GM12878 (cell line): Measurements from ENCODE around the gene MBD5. TPM values are rescaled to one million over a fixed set of nuclear protein-coding genes. Genes with fewer than 3 reads are reported as not detected.

Experiments used
- ATAC-seq: fragments of 200-7000 bp; cut with Tn5 transposase; 3 replicates; pipeline ENCODE4 v1.9.1; 2020; ENCODE audit warnings: mild to moderate bottlenecking, moderate library complexity
- BruUV-seq: library from RNA; stranded (reverse); fragments of 400-500 nt; replicated peaks from 2 replicates; lab custom pipeline; 2021; lab: Mats Ljungman, UMichigan
- CTCF ChIA-PET: fragments of 300-600 bp; sonication (Branson Sonifier 250); formaldehyde crosslinking; extraction: SDS; loops from one replicate; lab custom pipeline; 2021; ENCODE audit warnings: inconsistent platforms; lab: Yijun Ruan, JAX
- POLR2A ChIA-PET: fragments of 350-600 bp; formaldehyde crosslinking; extraction: SDS; loops from one replicate; lab custom pipeline; 2021; ENCODE audit warnings: inconsistent platforms; lab: Charles Lee
- RAD21 ChIA-PET: fragments of 300-600 bp; sonication (Branson Sonifier 250); formaldehyde crosslinking; loops from one replicate; lab custom pipeline; 2023; ENCODE audit warnings: antibody characterized with exemption; ENCODE audit not compliant: unreplicated experiment; lab: Charles Lee
- SMC1A ChIA-PET: fragments of 300-600 bp; sonication (Branson Sonifier 250); formaldehyde crosslinking; loops from one replicate; lab custom pipeline; 2023; ENCODE audit not compliant: unreplicated experiment, uncharacterized antibody; lab: Charles Lee
- DNase-seq: peaks from one replicate; pipeline ENCODE4 v3.0.0-alpha.2; 2011; ENCODE audit warnings: low read depth, low spot score
- FAIRE-seq: peaks from 3 replicates; lab custom pipeline; 2011; peaks lifted over from hg19 to GRCh38; lab: Jason Lieb, UNC
- H2AFZ ChIP-seq: 2 replicates; pipeline ENCODE4 v1.6.0; 2011; ENCODE audit warnings: low read depth, low read length, control low read depth; ENCODE audit not compliant: control insufficient read depth
- H3K27ac ChIP-seq: 2 replicates; pipeline ENCODE4 v1.5.1; 2011; ENCODE audit warnings: control low read depth; ENCODE audit not compliant: control insufficient read depth, insufficient read depth
- H3K27me3 ChIP-seq, 2 experiments: replicated peaks in 1 of 2; 2 replicates each; pipeline versions ENCODE4 v1.6.0 to v1.6.1; 2011; ENCODE audit warnings: low read length in 1 of 2; ENCODE audit not compliant: control insufficient read depth in 2 of 2, insufficient read depth in 2 of 2
- H3K36me3 ChIP-seq, 2 experiments: 2 replicates each; pipeline ENCODE4 v1.5.1; 2011; ENCODE audit warnings: low read length in 1 of 2; ENCODE audit not compliant: control insufficient read depth in 2 of 2, insufficient read depth in 2 of 2
- H3K4me1 ChIP-seq: 2 replicates; pipeline ENCODE4 v1.6.1; 2011; ENCODE audit warnings: mild to moderate bottlenecking, low read length, moderate library complexity, mixed read lengths; ENCODE audit not compliant: control insufficient read depth, insufficient read depth
- H3K4me2 ChIP-seq: 2 replicates; pipeline ENCODE4 v1.6.0; 2011; ENCODE audit warnings: control low read depth; ENCODE audit not compliant: control insufficient read depth, insufficient read depth
- H3K4me3 ChIP-seq: fragments of 200-600 bp; sonication (generic); 2 replicates; pipeline ENCODE4 v1.5.1; 2016
- H3K79me2 ChIP-seq: 2 replicates; pipeline ENCODE4 v1.6.0; 2011; ENCODE audit warnings: low read length; ENCODE audit not compliant: control insufficient read depth, insufficient read depth
- H3K9ac ChIP-seq: 2 replicates; pipeline ENCODE4 v1.8.0; 2011; ENCODE audit warnings: low read length, control low read depth, mixed read lengths; ENCODE audit not compliant: control insufficient read depth, insufficient read depth
- H3K9me3 ChIP-seq: replicated peaks from 3 replicates; pipeline ENCODE4 v1.5.1; 2011; ENCODE audit warnings: mild to moderate bottlenecking, low read length; ENCODE audit not compliant: control insufficient read depth, insufficient read depth
- H4K20me1 ChIP-seq: 2 replicates; pipeline ENCODE4 v1.6.0; 2011; ENCODE audit not compliant: control insufficient read depth, insufficient read depth
- CHD1 ChIP-seq: IDR thresholded peaks from 2 replicates; pipeline ENCODE4 v1.6.1; 2012; ENCODE audit warnings: low read depth, low read length, improper control_type of control experiment
- CHD4 ChIP-seq: fragments of 200-600 bp; sonication (generic); IDR thresholded peaks from 2 replicates; pipeline ENCODE4 v1.6.1; 2016; ENCODE audit warnings: mild to moderate bottlenecking
- EP300 ChIP-seq, 2 experiments: fragments of 150-350 bp in 1 of 2; IDR thresholded peaks; 2 replicates each; pipeline ENCODE4 v1.6.1; 2011 to 2012; ENCODE audit warnings: low read depth in 2 of 2, low read length in 2 of 2, borderline replicate concordance in 1 of 2, improper control_type of control experiment in 1 of 2, inconsistent platforms in 1 of 2; ENCODE audit not compliant: control insufficient read depth in 1 of 2
- HCFC1 ChIP-seq: fragments of 150-350 bp; IDR thresholded peaks from 2 replicates; pipeline ENCODE4 v1.6.1; 2014; ENCODE audit warnings: low read length
- NR2C2 ChIP-seq: IDR thresholded peaks from 2 replicates; pipeline ENCODE4 v1.6.1; 2011; ENCODE audit warnings: borderline replicate concordance, low read depth; ENCODE audit not compliant: control insufficient read depth, insufficient read length
- NRF1 ChIP-seq: conservative IDR thresholded peaks from 2 replicates; pipeline ENCODE4 v1.6.1; 2011; ENCODE audit warnings: mild to moderate bottlenecking, low read depth, low read length, improper control_type of control experiment
- POLR2AphosphoS5 ChIP-seq: IDR thresholded peaks from 2 replicates; pipeline ENCODE4 v1.6.1; 2011; ENCODE audit warnings: mild to moderate bottlenecking, low read length, inconsistent platforms
- RUNX3 ChIP-seq: IDR thresholded peaks from 2 replicates; pipeline ENCODE4 v1.6.1; 2012; ENCODE audit warnings: low read length, inconsistent platforms
- SIX5 ChIP-seq: IDR thresholded peaks from 2 replicates; pipeline ENCODE4 v1.6.1; 2011; ENCODE audit warnings: mild to moderate bottlenecking, low read depth, low read length, moderate library complexity; ENCODE audit not compliant: severe bottlenecking
- SKIL ChIP-seq: fragments of 450-650 bp; IDR thresholded peaks from 2 replicates; pipeline ENCODE4 v1.6.1; 2017; ENCODE audit warnings: mild to moderate bottlenecking, low read depth, inconsistent platforms; ENCODE audit not compliant: poor library complexity, severe bottlenecking
- TCF12 ChIP-seq: IDR thresholded peaks from 2 replicates; pipeline ENCODE4 v1.6.1; 2011; ENCODE audit warnings: low read depth, mild to moderate bottlenecking, low read length
- WGBS: methylation state at CpG from one replicate; pipeline ENCODE4 v1.1.6; 2016; ENCODE audit warnings: low lambda C conversion rate; ENCODE audit not compliant: insufficient replicate concordance, insufficient coverage; ENCODE audit errors: missing lambda C conversion rate; 5-methylcytosine and 5-hydroxymethylcytosine counted together
- in situ Hi-C: fragments of 300-500 bp; cut with MboI; formaldehyde crosslinking; loops from 9 replicates; pipeline ENCODE4 v1.14.3; 2018; ENCODE audit warnings: mixed read lengths
- intact Hi-C: fragments of 100-400 bp; cut with micrococcal nuclease; formaldehyde crosslinking; loops from one replicate; pipeline ENCODE4 v1.14.2; 2022; ENCODE audit not compliant: unreplicated experiment
- polyA plus RNA-seq, 11 experiments: library from polyadenylated mRNA; depleted of rRNA in 4 of 11; unstranded in 6 of 11; stranded (reverse) in 5 of 11; fragments of >200 nt; fragmentation: Nextera tagmentation in 4 of 11; fragmentation: Illumina TruSeq in 1 of 11; extraction: Ambion mirVana in 4 of 11; extraction: Trizol in 1 of 11; gene quantifications; 1 replicate in 1 of 11; 2 replicates in 10 of 11; pipeline versions ENCODE4 v1.2.1 to v1.2.3, GENCODE V29; 2011 to 2016; ENCODE audit warnings: inconsistent platforms in 2 of 11, missing spikeins in 2 of 11, low read depth in 1 of 11
- total RNA-seq, 4 experiments: library from RNA; depleted of rRNA in 3 of 4; stranded (reverse); fragments of >200 nt in 3 of 4; fragmentation: Illumina TruSeq in 1 of 4; extraction: Trizol in 1 of 4; gene quantifications; 2 replicates each; pipeline versions ENCODE4 v1.2.1 to v1.2.3, GENCODE V29; 2013 to 2021
- TF ChIP-seq, protein P1 (sequence below): IDR thresholded peaks from 2 replicates; pipeline ENCODE4 v1.6.1; 2011; ENCODE audit warnings: mild to moderate bottlenecking, low read depth, low read length, moderate library complexity; ENCODE audit not compliant: insufficient replicate concordance

Gene MBD5
- total and polyA plus RNA-seq, 10 of the 15 experiments (the other 5 are each of a cell fraction or from before 2014, with no cell fraction given) = 7.4 to 58.0 (median 21.2) TPM

- Histone ChIP-seq H3K9ac (no peak overlapping the region), H3K4me3 (no peak overlapping the region), H3K4me1 (no peaks in the 10 kb centered on the region), H2AFZ (no peak overlapping the region), H4K20me1 (no peaks in the 10 kb centered on the region), H3K79me2 (no peaks in the 10 kb centered on the region), H3K4me2 (no peak overlapping the region), H3K9me3 (no peaks in the 10 kb centered on the region), H3K27ac (no peak overlapping the region), H3K36me3 (no peaks in the 10 kb centered on the region), H3K27me3 (no peaks in the 10 kb centered on the region)
- WGBS = 75% methylated on average over 4 of the region's 4 CpGs
- ChIA-PET RAD21 (interaction anchor here (1.1 kb wide), 1 partner anchor 312 kb away, joined by 4 read pairs; no protein-coding TSS in a partner anchor), SMC1A (interaction anchor here (1.0 to 1.6 kb wide), 4 partner anchors 12 to 181 kb away, joined by 3 to 5 read pairs (median 4); no protein-coding TSS in a partner anchor), CTCF (interaction anchor here (1.5 kb wide), 1 partner anchor 12 kb away, joined by 4 read pairs; no protein-coding TSS in a partner anchor), POLR2A (no interaction called here)
- BruUV-seq = no TSS peak
- in situ Hi-C loops = no loop called here
- intact Hi-C loops = no loop called here
- DNase-seq (no peak), ATAC-seq (no peak), FAIRE-seq (no peak)
- no peak for TF ChIP-seq NRF1
- TF ChIP-seq, protein P1, sequence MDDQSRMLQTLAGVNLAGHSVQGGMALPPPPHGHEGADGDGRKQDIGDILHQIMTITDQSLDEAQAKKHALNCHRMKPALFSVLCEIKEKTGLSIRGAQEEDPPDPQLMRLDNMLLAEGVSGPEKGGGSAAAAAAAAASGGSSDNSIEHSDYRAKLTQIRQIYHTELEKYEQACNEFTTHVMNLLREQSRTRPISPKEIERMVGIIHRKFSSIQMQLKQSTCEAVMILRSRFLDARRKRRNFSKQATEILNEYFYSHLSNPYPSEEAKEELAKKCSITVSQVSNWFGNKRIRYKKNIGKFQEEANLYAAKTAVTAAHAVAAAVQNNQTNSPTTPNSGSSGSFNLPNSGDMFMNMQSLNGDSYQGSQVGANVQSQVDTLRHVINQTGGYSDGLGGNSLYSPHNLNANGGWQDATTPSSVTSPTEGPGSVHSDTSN = no peak
- TF ChIP-seq SIX5 = no peak
- TF ChIP-seq NR2C2 = no peak
- TF ChIP-seq POLR2AphosphoS5 = no peak
- no peak for TF ChIP-seq RUNX3
- TF ChIP-seq SKIL = no peak
- TF ChIP-seq CHD4 = no peak
- TF ChIP-seq HCFC1 = no peak
- no peak for TF ChIP-seq CHD1
- no peak for TF ChIP-seq EP300 (IDR thresholded peaks at IDR 0.05; ENCODE audit: borderline replicate concordance in 1 of 2, control insufficient read depth in 1 of 2, low read depth in 2 of 2, low read length in 2 of 2)
- TF ChIP-seq TCF12 = no peak
These were observed 281.6 kb downstream of the MBD5 start for GRCh38 chr2:148302526-148302925.
